Prostate gland (tissue), 2 donors: Measurements from ENCODE around the gene STRN4.

Experiments used
- POLR2AphosphoS5 ChIP-seq: sonication (generic); formaldehyde crosslinking; IDR thresholded peaks from one replicate; pipeline ENCODE4 v1.6.1; 2017; ENCODE audit warnings: antibody characterized with exemption
- TF ChIP-seq, protein P1 (sequence below), 4 experiments: fragments of 200-600 bp in 2 of 4; fragments of 450-650 bp in 2 of 4; sonication (generic) in 2 of 4; IDR thresholded peaks; 1 replicate in 3 of 4; 2 replicates in 1 of 4; pipeline ENCODE4 v1.5.1; 2016 to 2019; ENCODE audit warnings: antibody characterized with exemption in 4 of 4, mild to moderate bottlenecking in 2 of 4, moderate library complexity in 2 of 4

DNA sequence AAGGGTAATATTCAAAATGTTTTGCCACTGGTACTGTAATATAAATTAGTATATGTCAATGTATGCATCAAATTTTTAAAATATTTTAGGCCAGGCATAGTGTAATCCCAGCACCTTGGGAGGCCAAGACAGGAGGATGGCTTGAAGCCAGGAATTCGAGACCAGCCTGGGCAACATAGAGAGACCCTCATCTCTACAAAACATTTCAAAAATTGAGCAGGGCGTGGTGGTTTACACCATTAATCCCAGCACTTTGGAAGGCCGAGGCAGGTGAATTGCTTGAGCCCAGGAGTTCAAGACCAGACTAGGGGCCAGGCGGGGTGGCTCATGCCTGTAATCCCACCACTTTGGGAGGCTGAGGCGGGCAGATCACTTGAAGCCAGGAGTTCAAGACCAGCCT, 14.1 kb upstream of the STRN4 start:
- TF ChIP-seq, protein P1, sequence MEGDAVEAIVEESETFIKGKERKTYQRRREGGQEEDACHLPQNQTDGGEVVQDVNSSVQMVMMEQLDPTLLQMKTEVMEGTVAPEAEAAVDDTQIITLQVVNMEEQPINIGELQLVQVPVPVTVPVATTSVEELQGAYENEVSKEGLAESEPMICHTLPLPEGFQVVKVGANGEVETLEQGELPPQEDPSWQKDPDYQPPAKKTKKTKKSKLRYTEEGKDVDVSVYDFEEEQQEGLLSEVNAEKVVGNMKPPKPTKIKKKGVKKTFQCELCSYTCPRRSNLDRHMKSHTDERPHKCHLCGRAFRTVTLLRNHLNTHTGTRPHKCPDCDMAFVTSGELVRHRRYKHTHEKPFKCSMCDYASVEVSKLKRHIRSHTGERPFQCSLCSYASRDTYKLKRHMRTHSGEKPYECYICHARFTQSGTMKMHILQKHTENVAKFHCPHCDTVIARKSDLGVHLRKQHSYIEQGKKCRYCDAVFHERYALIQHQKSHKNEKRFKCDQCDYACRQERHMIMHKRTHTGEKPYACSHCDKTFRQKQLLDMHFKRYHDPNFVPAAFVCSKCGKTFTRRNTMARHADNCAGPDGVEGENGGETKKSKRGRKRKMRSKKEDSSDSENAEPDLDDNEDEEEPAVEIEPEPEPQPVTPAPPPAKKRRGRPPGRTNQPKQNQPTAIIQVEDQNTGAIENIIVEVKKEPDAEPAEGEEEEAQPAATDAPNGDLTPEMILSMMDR (IDR thresholded peaks at IDR 0.05), result no peak
- TF ChIP-seq POLR2AphosphoS5, result no peak
